ENCODE measurements around the gene CACNA1E.

DNA sequence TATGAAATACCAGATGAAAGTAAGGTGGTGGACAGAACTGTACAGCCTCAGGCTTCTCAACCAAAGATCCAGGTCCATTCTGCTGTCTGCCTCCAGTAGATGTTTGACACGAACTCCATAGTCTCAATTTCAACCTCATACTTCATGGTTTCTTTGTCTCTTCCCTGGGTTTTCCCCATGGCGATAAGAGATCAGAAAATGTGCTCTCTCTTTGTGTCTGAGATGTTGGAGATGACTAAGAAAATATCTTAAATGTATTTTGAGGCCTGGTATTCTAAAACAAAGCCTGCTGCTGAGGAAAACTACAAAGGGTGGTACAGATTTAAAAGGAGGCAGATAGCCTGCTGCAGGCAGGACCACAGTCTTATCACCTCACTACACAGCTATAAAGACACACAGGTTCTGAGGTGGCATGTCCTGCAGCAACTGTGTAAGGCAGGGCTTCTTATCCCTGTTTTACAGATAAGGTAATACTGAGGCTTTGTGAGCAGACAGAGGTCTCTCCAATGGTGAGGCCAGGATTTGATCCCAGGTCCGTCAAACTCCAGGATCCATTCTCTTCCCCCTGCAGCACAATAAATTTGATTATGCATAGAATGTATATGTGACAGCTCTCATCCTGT, 40.0 kb upstream of the CACNA1E start:
- no peak for TF ChIP-seq CTCF (IDR thresholded peaks at IDR 0.05)
- TF ChIP-seq POLR2AphosphoS5 (IDR thresholded peaks at IDR 0.05; ENCODE audit: insufficient read depth in 1 of 2, low read depth in 1 of 2), result no peak
- no peak for TF ChIP-seq POLR2A (IDR thresholded peaks at IDR 0.05)
